ENCODE measurements around the gene SIRPA. TPM values are rescaled to one million over a fixed set of nuclear protein-coding genes. Genes with fewer than 3 reads are reported as not detected.

SIRPA gene
- total RNA-seq, 1 donor from 2014 or later, result 6.8 TPM

DNA sequence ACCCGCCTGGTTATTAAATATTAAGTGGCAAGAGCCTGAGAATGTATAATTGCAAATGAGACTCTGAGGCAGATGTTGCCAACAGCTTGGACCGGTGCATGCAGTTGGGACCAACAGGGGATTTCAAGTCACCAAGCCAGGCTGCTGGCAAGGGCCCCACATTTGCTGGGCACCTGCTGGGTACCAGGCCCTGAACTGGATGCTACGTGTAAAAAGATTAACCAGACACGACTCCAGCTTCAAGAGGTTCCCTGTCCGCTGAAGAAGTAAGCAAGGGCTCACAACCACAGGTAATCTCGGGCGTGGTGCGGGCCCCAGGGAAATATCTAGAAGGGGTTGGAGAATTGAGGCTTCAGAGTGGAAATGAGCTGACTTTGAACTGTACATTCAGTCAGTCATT lies 13.2 kb upstream of the SIRPA start:
- Mint-ChIP-seq H3K36me3 (no peaks in the 10 kb centered on the region), H3K4me3 (no peak overlapping the region), H3K27ac (no peak overlapping the region), H3K9me3 (no peaks in the 10 kb centered on the region), H3K27me3 (ENCODE audit: low read depth) (peaks cover 11% of the 10 kb centered on the region), H3K4me1 (no peaks in the 10 kb centered on the region)
- DNase-seq (ENCODE audit: low spot score in 2 of 2, unreplicated experiment in 2 of 2), result no peak
- TF ChIP-seq, protein P1, sequence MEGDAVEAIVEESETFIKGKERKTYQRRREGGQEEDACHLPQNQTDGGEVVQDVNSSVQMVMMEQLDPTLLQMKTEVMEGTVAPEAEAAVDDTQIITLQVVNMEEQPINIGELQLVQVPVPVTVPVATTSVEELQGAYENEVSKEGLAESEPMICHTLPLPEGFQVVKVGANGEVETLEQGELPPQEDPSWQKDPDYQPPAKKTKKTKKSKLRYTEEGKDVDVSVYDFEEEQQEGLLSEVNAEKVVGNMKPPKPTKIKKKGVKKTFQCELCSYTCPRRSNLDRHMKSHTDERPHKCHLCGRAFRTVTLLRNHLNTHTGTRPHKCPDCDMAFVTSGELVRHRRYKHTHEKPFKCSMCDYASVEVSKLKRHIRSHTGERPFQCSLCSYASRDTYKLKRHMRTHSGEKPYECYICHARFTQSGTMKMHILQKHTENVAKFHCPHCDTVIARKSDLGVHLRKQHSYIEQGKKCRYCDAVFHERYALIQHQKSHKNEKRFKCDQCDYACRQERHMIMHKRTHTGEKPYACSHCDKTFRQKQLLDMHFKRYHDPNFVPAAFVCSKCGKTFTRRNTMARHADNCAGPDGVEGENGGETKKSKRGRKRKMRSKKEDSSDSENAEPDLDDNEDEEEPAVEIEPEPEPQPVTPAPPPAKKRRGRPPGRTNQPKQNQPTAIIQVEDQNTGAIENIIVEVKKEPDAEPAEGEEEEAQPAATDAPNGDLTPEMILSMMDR (IDR thresholded peaks at IDR 0.05; ENCODE audit: unreplicated experiment), result no peak

GRCh38 chr20:1883986-1884385 lies 11.2 kb upstream of the SIRPA start:
- Mint-ChIP-seq H3K36me3 (no peaks in the 10 kb centered on the region), H3K27me3 (ENCODE audit: low read depth) (peaks cover 19% of the 10 kb centered on the region), H3K4me3 (no peak overlapping the region), H3K27ac (no peak overlapping the region), H3K4me1 (no peaks in the 10 kb centered on the region), H3K9me3 (no peaks in the 10 kb centered on the region)
- no peak for DNase-seq (ENCODE audit: low spot score in 2 of 2, unreplicated experiment in 2 of 2)
- TF ChIP-seq, protein P1 (IDR thresholded peaks at IDR 0.05; ENCODE audit: unreplicated experiment), result no peak

DNA sequence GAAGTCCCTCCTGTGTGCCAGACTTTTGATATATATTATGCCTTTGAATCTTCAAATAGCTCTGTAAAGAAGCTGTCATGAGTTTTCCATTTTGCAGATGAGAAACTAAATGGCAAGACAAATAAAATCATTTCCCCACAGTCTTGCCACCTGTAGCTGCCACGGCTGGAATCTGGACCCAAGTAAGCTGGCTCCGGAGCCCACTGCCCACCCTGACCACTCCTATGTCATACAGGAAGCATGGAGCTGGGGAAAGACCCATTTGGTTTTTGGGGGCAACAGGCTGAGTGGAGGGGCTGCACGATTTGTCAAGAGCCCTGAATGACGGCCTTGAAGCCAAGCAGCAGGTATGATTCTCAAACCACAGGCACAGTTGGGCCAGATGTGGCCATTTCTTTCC lies 10.0 kb upstream of the SIRPA start:
- Mint-ChIP-seq H3K4me1 (no peaks in the 10 kb centered on the region), H3K9me3 (no peaks in the 10 kb centered on the region), H3K27ac (no peak overlapping the region), H3K4me3 (no peak overlapping the region), H3K36me3 (no peaks in the 10 kb centered on the region), H3K27me3 (ENCODE audit: low read depth) (peaks cover 18% of the 10 kb centered on the region)
- TF ChIP-seq, protein P1 (IDR thresholded peaks at IDR 0.05; ENCODE audit: unreplicated experiment), result no peak
- DNase-seq (ENCODE audit: low spot score in 2 of 2, unreplicated experiment in 2 of 2), result no peak

DNA sequence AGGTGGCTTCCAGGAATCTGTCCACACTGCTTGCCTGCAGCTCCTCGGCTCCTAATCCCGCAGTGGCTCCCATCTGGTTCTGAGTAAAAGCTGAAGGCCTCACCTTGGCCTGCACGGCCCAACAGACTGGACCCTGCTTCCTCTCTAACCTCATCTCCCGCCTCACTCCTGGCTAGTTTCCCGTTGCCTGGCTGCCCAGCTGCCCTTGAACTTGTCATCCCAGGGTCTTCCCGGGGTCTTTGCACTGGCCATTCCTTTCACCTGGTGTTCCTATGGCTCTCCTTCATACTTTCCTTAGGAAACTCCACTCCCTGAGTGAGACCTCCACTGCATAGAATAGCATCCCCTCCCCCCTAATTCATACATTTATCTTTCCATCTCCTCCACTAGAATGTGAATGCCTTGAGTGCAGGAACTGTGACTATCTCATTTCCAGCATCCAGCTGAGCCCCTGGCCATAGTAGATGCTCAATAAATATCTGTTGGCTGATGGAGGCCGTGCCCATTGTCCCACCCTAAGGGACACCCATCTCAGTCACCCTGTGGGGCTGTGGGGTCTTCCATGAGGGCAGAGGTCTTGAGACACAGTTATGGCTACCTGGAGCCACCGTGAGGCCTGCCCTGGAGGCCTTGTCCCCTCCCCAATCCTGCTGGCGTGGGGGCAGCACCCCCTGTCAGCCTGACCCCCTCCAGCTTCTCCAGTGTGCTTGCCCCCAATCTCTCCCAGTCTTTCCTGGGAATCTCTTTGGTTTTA lies 9.1 kb upstream of the SIRPA start:
- TF ChIP-seq, protein P1 (IDR thresholded peaks at IDR 0.05; ENCODE audit: unreplicated experiment), result no peak
- no peak for DNase-seq (ENCODE audit: low spot score in 2 of 2, unreplicated experiment in 2 of 2)
- Mint-ChIP-seq H3K9me3 (no peaks in the 10 kb centered on the region), H3K36me3 (no peaks in the 10 kb centered on the region), H3K27ac (no peak overlapping the region), H3K4me3 (no peak overlapping the region), H3K27me3 (ENCODE audit: low read depth) (peaks cover 16% of the 10 kb centered on the region), H3K4me1 (no peaks in the 10 kb centered on the region)

DNA sequence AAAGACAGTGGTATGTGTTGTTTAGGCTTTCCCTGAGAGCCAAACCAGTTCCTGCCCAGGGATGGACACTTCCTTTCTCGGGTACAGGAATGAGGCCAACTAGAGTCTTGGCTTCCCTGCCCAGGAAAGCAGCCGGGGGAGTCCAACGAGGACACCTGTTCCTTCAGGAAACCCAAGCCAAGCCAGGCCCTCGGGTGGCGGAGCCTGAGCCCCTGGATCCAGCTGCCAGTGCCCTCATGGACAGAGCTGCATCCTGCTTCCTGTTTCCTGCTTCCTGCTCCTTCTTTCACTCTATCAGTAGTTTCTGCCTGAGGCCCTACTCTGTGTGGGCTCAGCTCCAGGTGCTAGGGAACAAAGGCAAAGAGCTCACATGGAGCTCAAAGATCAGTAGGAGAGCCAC lies 7.9 kb upstream of the SIRPA start:
- H3K9me3 Mint-ChIP-seq, result no peaks in the 10 kb centered on the region
- H3K27ac Mint-ChIP-seq, result no peak overlapping the region
- peaks cover 24% of the 10 kb centered on the region for H3K27me3 Mint-ChIP-seq (ENCODE audit: low read depth)
- no peak overlapping the region for H3K4me3 Mint-ChIP-seq
- no peaks in the 10 kb centered on the region for H3K36me3 Mint-ChIP-seq
- H3K4me1 Mint-ChIP-seq, result no peaks in the 10 kb centered on the region
- DNase-seq (ENCODE audit: low spot score in 2 of 2, unreplicated experiment in 2 of 2), result no peak
- TF ChIP-seq, protein P1 (IDR thresholded peaks at IDR 0.05; ENCODE audit: unreplicated experiment), result no peak
